ENCODE measurements around the gene RERE.

DNA sequence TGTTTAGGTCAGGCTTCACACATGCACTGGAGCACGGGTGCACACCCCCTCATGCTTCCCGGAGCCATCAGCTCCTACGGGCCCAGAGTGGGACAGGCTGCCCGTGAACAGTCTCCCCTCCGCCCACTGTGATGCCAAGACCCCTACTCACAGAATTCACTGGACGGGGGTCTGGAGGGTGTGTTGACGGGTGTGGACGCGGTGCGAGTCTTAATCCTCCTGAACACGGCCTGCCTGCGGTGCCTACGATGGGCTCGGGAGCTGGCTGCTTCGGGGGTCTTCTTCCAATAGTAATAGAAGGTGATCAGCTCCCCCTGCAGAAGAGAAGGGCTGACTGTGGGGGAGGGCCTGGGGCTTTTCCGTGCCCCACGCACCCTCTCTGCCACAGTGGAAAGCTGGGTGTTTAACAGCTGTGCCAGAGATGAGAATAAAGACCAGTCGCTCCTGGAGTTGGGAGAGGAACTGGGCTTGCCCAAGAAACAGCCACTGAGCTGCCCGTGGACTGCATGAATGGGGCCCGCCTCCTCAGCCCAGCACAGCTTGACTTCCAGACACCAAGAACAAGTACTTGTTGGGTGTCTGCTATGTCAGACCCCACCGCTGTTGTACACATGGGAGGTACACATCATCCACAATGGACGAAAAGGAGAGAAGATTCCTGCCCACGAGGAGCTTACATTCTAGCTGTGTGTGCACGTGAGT, 451.6 kb downstream of the RERE start:
- TF ChIP-seq, protein P1, sequence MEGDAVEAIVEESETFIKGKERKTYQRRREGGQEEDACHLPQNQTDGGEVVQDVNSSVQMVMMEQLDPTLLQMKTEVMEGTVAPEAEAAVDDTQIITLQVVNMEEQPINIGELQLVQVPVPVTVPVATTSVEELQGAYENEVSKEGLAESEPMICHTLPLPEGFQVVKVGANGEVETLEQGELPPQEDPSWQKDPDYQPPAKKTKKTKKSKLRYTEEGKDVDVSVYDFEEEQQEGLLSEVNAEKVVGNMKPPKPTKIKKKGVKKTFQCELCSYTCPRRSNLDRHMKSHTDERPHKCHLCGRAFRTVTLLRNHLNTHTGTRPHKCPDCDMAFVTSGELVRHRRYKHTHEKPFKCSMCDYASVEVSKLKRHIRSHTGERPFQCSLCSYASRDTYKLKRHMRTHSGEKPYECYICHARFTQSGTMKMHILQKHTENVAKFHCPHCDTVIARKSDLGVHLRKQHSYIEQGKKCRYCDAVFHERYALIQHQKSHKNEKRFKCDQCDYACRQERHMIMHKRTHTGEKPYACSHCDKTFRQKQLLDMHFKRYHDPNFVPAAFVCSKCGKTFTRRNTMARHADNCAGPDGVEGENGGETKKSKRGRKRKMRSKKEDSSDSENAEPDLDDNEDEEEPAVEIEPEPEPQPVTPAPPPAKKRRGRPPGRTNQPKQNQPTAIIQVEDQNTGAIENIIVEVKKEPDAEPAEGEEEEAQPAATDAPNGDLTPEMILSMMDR (conservative IDR thresholded peaks at IDR 0.05), result no peak
- no peak for TF ChIP-seq EZH2 (IDR thresholded peaks at IDR 0.05; ENCODE audit: low read depth)

Data from PC-9 (cell line).